OCI-LY1 (cell line): ENCODE results near the gene DCC.

Experiments used
- H2AFZ ChIP-seq: fragments of 200-600 bp; sonication (generic), shearing (Covaris generic); 2 replicates; pipeline ENCODE4 v1.6.0; 2014; ENCODE audit warnings: antibody characterized with exemption, mild to moderate bottlenecking, low read length
- H3F3A ChIP-seq: fragments of 200-600 bp; sonication (generic), shearing (Covaris generic); 2 replicates; pipeline ENCODE4 v1.6.0; 2014; ENCODE audit warnings: mild to moderate bottlenecking, antibody characterized with exemption, low read length, moderate library complexity; ENCODE audit not compliant: insufficient read depth
- H3K27ac ChIP-seq: fragments of 200-600 bp; sonication (generic); 2 replicates; pipeline ENCODE4 v1.5.1; 2014; ENCODE audit warnings: low read length, mixed run types, mild to moderate bottlenecking, low read depth; ENCODE audit not compliant: poor library complexity, severe bottlenecking
- H3K27me3 ChIP-seq: fragments of 200-600 bp; sonication (generic); 2 replicates; pipeline ENCODE4 v1.6.0; 2014; ENCODE audit warnings: antibody characterized with exemption, mild to moderate bottlenecking, low read length, moderate library complexity; ENCODE audit not compliant: insufficient read depth
- H3K36me3 ChIP-seq: fragments of 200-600 bp; sonication (generic); 2 replicates; pipeline ENCODE4 v1.6.1; 2014; ENCODE audit warnings: mild to moderate bottlenecking, antibody characterized with exemption, low read length, moderate library complexity, mixed read lengths; ENCODE audit not compliant: insufficient read depth
- H3K4me1 ChIP-seq: fragments of 200-600 bp; sonication (generic); 2 replicates; pipeline ENCODE4 v1.5.1; 2014; ENCODE audit warnings: mild to moderate bottlenecking, low read length, moderate library complexity; ENCODE audit not compliant: insufficient read depth, severe bottlenecking
- H3K4me2 ChIP-seq: fragments of 200-600 bp; sonication (generic), shearing (Covaris generic); 2 replicates; pipeline ENCODE4 v1.6.1; 2014; ENCODE audit warnings: low read length
- H3K4me3 ChIP-seq: fragments of 200-600 bp; sonication (generic); 2 replicates; pipeline ENCODE4 v1.5.1; 2014; ENCODE audit warnings: low read length, low read depth, mild to moderate bottlenecking, mixed read lengths; ENCODE audit not compliant: poor library complexity, severe bottlenecking
- H3K79me2 ChIP-seq: fragments of 200-600 bp; shearing (Covaris generic); 2 replicates; pipeline ENCODE4 v1.6.1; 2016; ENCODE audit warnings: mixed run types, low read length, mixed read lengths; ENCODE audit not compliant: insufficient read depth
- H3K9ac ChIP-seq: fragments of 200-600 bp; sonication (generic), shearing (Covaris generic); 2 replicates; pipeline ENCODE4 v1.6.1; 2014; ENCODE audit warnings: mild to moderate bottlenecking, low read length, mixed read lengths
- H3K9me2 ChIP-seq: fragments of 200-600 bp; sonication (generic), shearing (Covaris generic); 2 replicates; pipeline ENCODE4 v1.6.1; 2014; ENCODE audit warnings: low read depth, mild to moderate bottlenecking, low read length, mixed read lengths
- H3K9me3 ChIP-seq: fragments of 200-600 bp; shearing (Covaris generic); 2 replicates; pipeline ENCODE4 v1.6.1; 2014; ENCODE audit warnings: low read length, mixed read lengths
- H4K20me1 ChIP-seq: fragments of 200-600 bp; sonication (generic), shearing (Covaris generic); 2 replicates; pipeline ENCODE4 v1.6.0; 2016; ENCODE audit warnings: mild to moderate bottlenecking, low read length; ENCODE audit not compliant: insufficient read depth
- CTCF ChIP-seq: fragments of 200-600 bp; sonication (generic), shearing (Covaris generic); IDR thresholded peaks from 2 replicates; pipeline ENCODE4 v1.5.1; 2017; ENCODE audit warnings: mild to moderate bottlenecking, antibody characterized with exemption, low read length, moderate library complexity, mixed read lengths
- EZH2 ChIP-seq: fragments of 200-600 bp; sonication (generic), shearing (Covaris generic); IDR thresholded peaks from 2 replicates; pipeline ENCODE4 v1.8.0; 2017; ENCODE audit warnings: borderline replicate concordance, mixed run types, mild to moderate bottlenecking, antibody characterized with exemption, low read length, moderate library complexity, mixed read lengths

DCC gene

GRCh38 chr18:53527365-53527764 is 1187.4 kb downstream of the DCC start:
- Histone ChIP-seq H3K9me2 (no peaks in the 10 kb centered on the region), H3K9ac (no peak overlapping the region), H2AFZ (no peak overlapping the region), H3K79me2 (no peaks in the 10 kb centered on the region), H3F3A (no peaks in the 10 kb centered on the region), H3K27ac (no peak overlapping the region), H3K36me3 (no peaks in the 10 kb centered on the region), H3K4me3 (no peak overlapping the region), H3K9me3 (no peaks in the 10 kb centered on the region), H3K27me3 (no peaks in the 10 kb centered on the region), H4K20me1 (no peaks in the 10 kb centered on the region), H3K4me2 (no peak overlapping the region), H3K4me1 (no peaks in the 10 kb centered on the region)
- TF ChIP-seq EZH2 (no peak), CTCF (no peak)

- Histone ChIP-seq H3K27me3 (no peaks in the 10 kb centered on the region), H3K79me2 (no peaks in the 10 kb centered on the region), H3K9me2 (no peaks in the 10 kb centered on the region), H3K27ac (no peak overlapping the region), H3K9me3 (no peaks in the 10 kb centered on the region), H3K9ac (no peak overlapping the region), H4K20me1 (no peaks in the 10 kb centered on the region), H3K4me3 (no peak overlapping the region), H3K4me1 (no peaks in the 10 kb centered on the region), H3F3A (no peaks in the 10 kb centered on the region), H3K4me2 (no peak overlapping the region), H3K36me3 (no peaks in the 10 kb centered on the region), H2AFZ (no peak overlapping the region)
- TF ChIP-seq EZH2 (no peak), CTCF (no peak)
These were observed 1191.2 kb downstream of the DCC start for GRCh38 chr18:53531187-53531586.

GRCh38 chr18:53531896-53532295 is 1191.9 kb downstream of the DCC start:
- TF ChIP-seq EZH2 (no peak), CTCF (no peak)
- H3K79me2 ChIP-seq: no peaks in the 10 kb centered on the region
- no peak overlapping the region for H3K4me2 ChIP-seq
- H3K27ac ChIP-seq: no peak overlapping the region
- H3F3A ChIP-seq: no peaks in the 10 kb centered on the region
- H3K36me3 ChIP-seq: no peaks in the 10 kb centered on the region
- H2AFZ ChIP-seq: no peak overlapping the region
- no peaks in the 10 kb centered on the region for H3K9me2 ChIP-seq
- no peaks in the 10 kb centered on the region for H4K20me1 ChIP-seq
- no peaks in the 10 kb centered on the region for H3K4me1 ChIP-seq
- no peaks in the 10 kb centered on the region for H3K9me3 ChIP-seq
- H3K27me3 ChIP-seq: no peaks in the 10 kb centered on the region
- no peak overlapping the region for H3K4me3 ChIP-seq
- H3K9ac ChIP-seq: no peak overlapping the region
